ENCODE measurements around the gene PANK4. TPM values are rescaled to one million over a fixed set of nuclear protein-coding genes. Genes with fewer than 3 reads are reported as not detected.

PANK4 gene
- total and polyA plus RNA-seq, 9 donors, result 19.7 to 30.2 (median 22.5) TPM

GRCh38 chr1:2519729-2520128 lies 6.7 kb downstream of the PANK4 start:
- H3K27ac ChIP-seq (ENCODE audit: low read length), result no peak overlapping the region
- DNase-seq, result no peak
- 94% methylated on average over 30 of the region's 30 CpGs for WGBS (ENCODE audit: insufficient coverage)
- H3K4me3 ChIP-seq (ENCODE audit: low read length), result no peak overlapping the region
- no peaks in the 10 kb centered on the region for H3K27me3 ChIP-seq (ENCODE audit: control insufficient read depth, insufficient read depth, low read length)
- H3K9me3 ChIP-seq (replicated peaks; ENCODE audit: control insufficient read depth, low read depth, low read length), result no peaks in the 10 kb centered on the region
- H3K36me3 ChIP-seq (ENCODE audit: control insufficient read depth, insufficient read depth, low read length), result peaks cover 69% of the 10 kb centered on the region
- H3K4me1 ChIP-seq (ENCODE audit: control insufficient read depth, insufficient read depth, low read length), result peaks cover 13% of the 10 kb centered on the region

DNA sequence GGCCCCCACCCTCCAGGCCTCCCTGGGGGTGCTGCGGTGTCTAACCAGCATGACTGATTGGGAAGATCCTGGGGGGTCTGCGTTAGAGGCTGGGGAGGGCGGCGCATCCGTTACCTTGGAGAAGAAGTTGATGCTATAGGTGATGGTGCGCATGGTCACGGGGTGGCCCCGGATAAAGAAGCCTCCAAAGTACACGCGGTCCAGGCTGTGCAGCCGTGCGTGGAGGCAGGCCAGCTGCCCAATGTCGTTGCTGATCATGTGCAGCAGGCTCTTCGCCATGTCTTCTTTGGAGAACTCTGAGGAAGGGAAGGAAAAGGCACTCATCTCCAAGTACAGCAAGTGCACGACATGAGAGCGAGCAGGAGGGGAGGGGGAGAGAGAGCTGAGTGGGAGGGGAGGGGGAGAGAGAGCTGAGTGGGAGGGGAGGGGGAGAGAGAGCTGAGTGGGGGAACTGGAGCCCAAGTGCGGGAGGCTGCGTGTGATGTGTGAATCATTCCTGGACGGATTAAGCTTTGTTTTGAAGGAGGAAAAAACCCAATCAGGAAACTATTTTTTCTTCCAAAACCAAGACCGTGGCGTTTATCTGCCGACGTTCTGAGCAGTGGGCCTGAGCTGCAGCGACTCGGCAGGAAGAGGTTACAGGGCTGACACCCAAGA lies 7.2 kb downstream of the PANK4 start:
- H3K4me1 ChIP-seq (ENCODE audit: control insufficient read depth, insufficient read depth, low read length), result peaks cover 7% of the 10 kb centered on the region
- DNase-seq, result no peak
- H3K4me3 ChIP-seq (ENCODE audit: low read length), result no peak overlapping the region
- H3K36me3 ChIP-seq (ENCODE audit: control insufficient read depth, insufficient read depth, low read length), result peaks cover 73% of the 10 kb centered on the region
- H3K9me3 ChIP-seq (replicated peaks; ENCODE audit: control insufficient read depth, low read depth, low read length), result no peaks in the 10 kb centered on the region
- 80% methylated on average over 24 of the region's 25 CpGs for WGBS (ENCODE audit: insufficient coverage)
- H3K27me3 ChIP-seq (ENCODE audit: control insufficient read depth, insufficient read depth, low read length), result no peaks in the 10 kb centered on the region
- H3K27ac ChIP-seq (ENCODE audit: low read length), result no peak overlapping the region

DNA sequence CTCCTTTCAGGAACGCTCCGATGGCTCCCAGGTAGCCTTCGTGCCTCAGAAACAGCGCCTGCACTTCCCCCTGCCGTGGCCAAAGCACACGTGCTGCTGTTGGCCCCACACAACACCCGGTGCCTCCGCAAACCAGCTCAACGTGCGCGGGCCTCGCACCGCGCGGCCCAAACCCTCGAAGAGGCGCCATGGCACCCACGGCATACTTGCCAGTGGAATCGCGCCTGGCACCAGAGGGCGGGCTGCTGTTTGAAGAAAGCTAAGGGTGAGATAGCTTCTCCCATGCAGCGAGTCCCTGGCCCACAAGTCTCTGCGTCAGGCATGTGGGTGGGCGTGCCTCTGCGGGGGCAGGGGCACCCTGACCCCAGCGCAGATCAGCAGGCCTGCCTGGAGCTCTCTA lies 7.9 kb downstream of the PANK4 start:
- Histone ChIP-seq H3K27ac (ENCODE audit: low read length) (no peak overlapping the region), H3K36me3 (ENCODE audit: control insufficient read depth, insufficient read depth, low read length) (peaks cover 79% of the 10 kb centered on the region), H3K4me3 (ENCODE audit: low read length) (no peak overlapping the region), H3K4me1 (ENCODE audit: control insufficient read depth, insufficient read depth, low read length) (peaks cover 1% of the 10 kb centered on the region), H3K9me3 (replicated peaks; ENCODE audit: control insufficient read depth, low read depth, low read length) (no peaks in the 10 kb centered on the region), H3K27me3 (ENCODE audit: control insufficient read depth, insufficient read depth, low read length) (no peaks in the 10 kb centered on the region)
- 94% methylated on average over 26 of the region's 26 CpGs for WGBS (ENCODE audit: insufficient coverage)
- no peak for DNase-seq

GRCh38 chr1:2517966-2518365 lies 8.4 kb downstream of the PANK4 start:
- H3K4me3 ChIP-seq (ENCODE audit: low read length), result no peak overlapping the region
- no peaks in the 10 kb centered on the region for H3K27me3 ChIP-seq (ENCODE audit: control insufficient read depth, insufficient read depth, low read length)
- peaks cover 85% of the 10 kb centered on the region for H3K36me3 ChIP-seq (ENCODE audit: control insufficient read depth, insufficient read depth, low read length)
- H3K4me1 ChIP-seq (ENCODE audit: control insufficient read depth, insufficient read depth, low read length), result no peaks in the 10 kb centered on the region
- no peak overlapping the region for H3K27ac ChIP-seq (ENCODE audit: low read length)
- 82% methylated on average over 9 of the region's 17 CpGs for WGBS (ENCODE audit: insufficient coverage)
- no peak for DNase-seq
- no peaks in the 10 kb centered on the region for H3K9me3 ChIP-seq (replicated peaks; ENCODE audit: control insufficient read depth, low read depth, low read length)

DNA sequence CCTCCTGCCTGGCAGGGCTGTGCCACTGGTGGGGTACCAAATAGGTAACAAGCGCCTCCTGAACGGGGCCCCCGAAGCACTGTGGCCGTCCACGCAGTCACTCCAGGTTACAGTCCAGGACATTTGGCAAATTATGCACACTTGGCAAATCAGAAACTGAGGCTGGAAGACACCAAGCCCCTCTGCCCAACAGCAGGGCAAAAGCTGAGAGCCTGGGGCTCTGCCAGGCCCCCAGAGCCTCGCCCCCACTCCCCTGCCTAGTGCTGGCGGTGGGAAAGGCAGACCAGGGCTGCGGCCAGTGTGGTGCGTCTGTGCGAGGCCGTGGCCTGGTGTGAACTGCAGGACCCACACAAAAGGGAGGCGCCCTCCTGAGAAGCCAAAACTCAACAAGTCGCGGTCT lies 9.4 kb downstream of the PANK4 start:
- H3K9me3 ChIP-seq (replicated peaks; ENCODE audit: control insufficient read depth, low read depth, low read length), result no peaks in the 10 kb centered on the region
- H3K27ac ChIP-seq (ENCODE audit: low read length), result no peak overlapping the region
- no peak overlapping the region for H3K4me3 ChIP-seq (ENCODE audit: low read length)
- 93% methylated on average over 14 of the region's 14 CpGs for WGBS (ENCODE audit: insufficient coverage)
- no peaks in the 10 kb centered on the region for H3K4me1 ChIP-seq (ENCODE audit: control insufficient read depth, insufficient read depth, low read length)
- H3K27me3 ChIP-seq (ENCODE audit: control insufficient read depth, insufficient read depth, low read length), result no peaks in the 10 kb centered on the region
- DNase-seq, result no peak
- H3K36me3 ChIP-seq (ENCODE audit: control insufficient read depth, insufficient read depth, low read length), result peaks cover 93% of the 10 kb centered on the region

DNA sequence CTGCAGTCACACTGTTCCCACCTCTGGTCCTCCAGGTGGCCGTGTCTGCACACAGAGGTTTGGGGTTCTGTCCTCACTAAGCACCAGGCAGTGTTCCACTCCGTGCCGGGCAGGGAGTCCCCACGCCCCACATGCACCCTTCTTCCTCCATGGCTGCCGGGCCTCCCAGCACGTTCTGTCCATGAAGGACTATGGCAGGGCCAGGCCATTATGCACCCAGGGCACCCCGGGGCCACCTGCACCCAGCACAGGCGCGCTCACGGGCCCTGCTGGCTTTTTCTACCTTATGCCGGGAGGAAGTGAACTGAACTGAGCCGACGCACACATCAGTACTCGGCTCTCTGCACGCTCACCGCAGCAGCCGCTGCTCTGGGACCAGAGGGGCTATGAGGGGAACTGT lies 10.3 kb downstream of the PANK4 start:
- 96% methylated on average over 12 of the region's 17 CpGs for WGBS (ENCODE audit: insufficient coverage)
- Histone ChIP-seq H3K27ac (ENCODE audit: low read length) (no peak overlapping the region), H3K4me1 (ENCODE audit: control insufficient read depth, insufficient read depth, low read length) (no peaks in the 10 kb centered on the region), H3K36me3 (ENCODE audit: control insufficient read depth, insufficient read depth, low read length) (peaks cover 95% of the 10 kb centered on the region), H3K9me3 (replicated peaks; ENCODE audit: control insufficient read depth, low read depth, low read length) (no peaks in the 10 kb centered on the region), H3K27me3 (ENCODE audit: control insufficient read depth, insufficient read depth, low read length) (no peaks in the 10 kb centered on the region), H3K4me3 (ENCODE audit: low read length) (no peak overlapping the region)
- DNase-seq, result no peak

DNA sequence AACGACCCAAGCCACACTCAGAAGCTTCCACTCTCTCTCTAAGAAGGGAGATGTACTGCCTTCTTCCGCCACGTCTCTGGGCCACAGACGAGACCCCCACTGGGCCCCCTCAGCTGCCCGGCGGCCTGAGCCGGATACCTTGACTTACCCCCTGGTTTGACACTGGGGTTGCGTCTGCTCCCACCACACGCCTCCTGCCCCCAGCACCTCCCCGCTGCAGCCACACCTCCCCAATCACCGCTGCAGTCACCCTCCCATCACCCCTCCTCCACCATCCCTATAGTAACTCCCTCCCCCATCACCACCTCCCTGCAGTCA lies 10.7 kb downstream of the PANK4 start:
- Histone ChIP-seq H3K4me3 (ENCODE audit: low read length) (no peak overlapping the region), H3K27ac (ENCODE audit: low read length) (no peak overlapping the region), H3K9me3 (replicated peaks; ENCODE audit: control insufficient read depth, low read depth, low read length) (no peaks in the 10 kb centered on the region), H3K27me3 (ENCODE audit: control insufficient read depth, insufficient read depth, low read length) (no peaks in the 10 kb centered on the region), H3K36me3 (ENCODE audit: control insufficient read depth, insufficient read depth, low read length) (peaks cover 95% of the 10 kb centered on the region), H3K4me1 (ENCODE audit: control insufficient read depth, insufficient read depth, low read length) (no peaks in the 10 kb centered on the region)
- DNase-seq, result no peak
- 87% methylated on average over 11 of the region's 11 CpGs for WGBS (ENCODE audit: insufficient coverage)

DNA sequence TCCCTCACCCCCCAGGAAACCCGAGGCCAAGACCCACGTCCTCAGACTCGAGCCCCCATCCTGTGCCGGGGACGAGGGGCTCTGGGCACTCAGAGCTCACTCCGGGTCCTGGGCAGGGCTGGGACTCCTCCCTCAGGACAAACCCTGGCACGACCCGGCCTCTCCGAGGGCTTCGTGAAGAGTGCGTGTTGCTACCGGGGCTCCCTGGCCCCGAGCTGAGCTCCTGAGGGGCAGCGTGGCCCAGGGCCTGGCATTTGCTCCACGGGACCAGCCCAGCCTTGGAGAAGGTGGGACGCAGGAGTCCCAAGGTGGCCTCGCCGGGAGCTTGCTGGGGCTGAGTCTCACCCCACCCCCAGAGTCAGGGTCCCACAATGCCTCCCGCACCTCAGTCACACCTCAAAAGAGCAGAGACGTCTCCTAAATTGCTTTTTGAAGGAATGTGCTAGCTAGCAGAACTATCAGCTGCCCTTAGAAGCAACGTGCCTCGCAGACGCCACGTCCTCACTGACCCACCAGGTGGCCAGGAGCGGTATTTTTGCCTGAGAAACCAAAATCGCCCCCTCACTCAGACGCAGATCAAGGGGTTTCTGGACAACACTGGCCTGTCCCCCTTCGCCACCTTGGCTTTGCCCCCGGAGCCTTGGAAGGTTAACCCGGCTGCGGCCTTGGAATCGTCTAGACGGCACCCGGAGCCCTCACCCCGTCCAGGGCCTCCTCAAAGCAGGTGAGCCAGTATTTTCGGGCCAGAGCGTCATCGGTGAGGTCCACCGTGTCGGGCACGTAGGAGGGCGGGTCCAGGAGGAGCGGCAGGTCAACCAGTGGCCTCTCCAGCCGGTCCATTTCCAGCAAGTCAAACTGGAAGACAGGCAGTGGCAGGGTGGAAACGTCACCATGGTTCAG lies 11.3 kb downstream of the PANK4 start:
- no peak overlapping the region for H3K4me3 ChIP-seq (ENCODE audit: low read length)
- H3K36me3 ChIP-seq (ENCODE audit: control insufficient read depth, insufficient read depth, low read length), result peaks cover 95% of the 10 kb centered on the region
- H3K27ac ChIP-seq (ENCODE audit: low read length), result no peak overlapping the region
- no peaks in the 10 kb centered on the region for H3K4me1 ChIP-seq (ENCODE audit: control insufficient read depth, insufficient read depth, low read length)
- H3K9me3 ChIP-seq (replicated peaks; ENCODE audit: control insufficient read depth, low read depth, low read length), result no peaks in the 10 kb centered on the region
- 85% methylated on average over 40 of the region's 45 CpGs for WGBS (ENCODE audit: insufficient coverage)
- DNase-seq, result no peak
- H3K27me3 ChIP-seq (ENCODE audit: control insufficient read depth, insufficient read depth, low read length), result no peaks in the 10 kb centered on the region

DNA sequence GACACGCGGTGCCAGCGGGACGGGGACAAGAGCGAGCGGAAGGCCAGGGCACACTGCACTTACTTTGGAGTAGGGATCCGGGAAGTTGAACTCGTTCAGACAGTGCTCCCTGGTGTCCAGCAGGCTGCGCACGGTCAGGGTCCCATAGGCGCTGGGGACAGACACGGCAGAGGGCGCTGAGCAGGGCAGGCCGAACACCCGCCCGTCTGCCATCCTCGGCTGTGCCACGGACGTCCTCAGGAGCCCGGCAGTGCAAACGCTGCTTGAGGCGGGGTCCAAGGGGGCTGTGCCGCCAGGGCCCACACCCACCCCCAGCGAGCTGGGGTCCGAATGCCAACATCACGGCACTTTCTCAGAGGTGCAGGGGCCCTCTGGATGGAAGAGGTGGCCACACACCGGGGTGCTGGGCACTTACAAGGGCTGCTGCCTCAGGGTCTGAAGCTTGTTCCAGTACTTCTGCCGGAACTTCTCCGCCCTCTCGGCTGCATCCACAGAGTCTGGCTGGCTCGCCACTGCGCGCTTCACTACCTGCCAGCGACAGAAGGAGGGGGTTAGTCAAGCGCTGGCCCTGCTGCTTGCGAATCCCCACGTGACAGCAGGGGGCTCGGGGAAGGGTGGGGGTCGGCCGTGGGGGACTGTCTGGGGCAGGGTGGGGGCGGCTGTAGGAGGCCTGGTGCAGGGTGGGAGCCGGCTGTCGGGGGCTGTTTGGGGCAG lies 12.3 kb downstream of the PANK4 start:
- peaks cover 97% of the 10 kb centered on the region for H3K36me3 ChIP-seq (ENCODE audit: control insufficient read depth, insufficient read depth, low read length)
- no peak overlapping the region for H3K4me3 ChIP-seq (ENCODE audit: low read length)
- H3K27me3 ChIP-seq (ENCODE audit: control insufficient read depth, insufficient read depth, low read length), result no peaks in the 10 kb centered on the region
- H3K27ac ChIP-seq (ENCODE audit: low read length), result no peak overlapping the region
- H3K4me1 ChIP-seq (ENCODE audit: control insufficient read depth, insufficient read depth, low read length), result no peaks in the 10 kb centered on the region
- 90% methylated on average over 32 of the region's 43 CpGs for WGBS (ENCODE audit: insufficient coverage)
- H3K9me3 ChIP-seq (replicated peaks; ENCODE audit: control insufficient read depth, low read depth, low read length), result no peaks in the 10 kb centered on the region
- DNase-seq, result no peak

- H3K36me3 ChIP-seq (ENCODE audit: control insufficient read depth, insufficient read depth, low read length), result peaks cover 94% of the 10 kb centered on the region
- 85% methylated on average over 24 of the region's 31 CpGs for WGBS (ENCODE audit: insufficient coverage)
- H3K4me3 ChIP-seq (ENCODE audit: low read length), result no peak overlapping the region
These were observed 13.5 kb downstream of the PANK4 start for GRCh38 chr1:2512862-2513421.

More at GRCh38 chr1:2512862-2513421, 13.5 kb downstream of the PANK4 start:
- DNase-seq, result no peak
- Histone ChIP-seq H3K9me3 (replicated peaks; ENCODE audit: control insufficient read depth, low read depth, low read length) (no peaks in the 10 kb centered on the region), H3K4me1 (ENCODE audit: control insufficient read depth, insufficient read depth, low read length) (no peaks in the 10 kb centered on the region), H3K27me3 (ENCODE audit: control insufficient read depth, insufficient read depth, low read length) (no peaks in the 10 kb centered on the region), H3K27ac (ENCODE audit: low read length) (no peak overlapping the region)
